Epithelial cell of esophagus (primary cell): ENCODE measurements around the gene SPRTN.

Experiments
- DNase-seq: peaks from one replicate; pipeline ENCODE4 v3.0.0; 2010; ENCODE audit warnings: low read depth
- H3K4me3 ChIP-seq: 2 replicates; pipeline ENCODE4 v1.5.1; 2011; ENCODE audit warnings: mild to moderate bottlenecking, low read length, control low read depth
- CTCF ChIP-seq: IDR thresholded peaks from 2 replicates; pipeline ENCODE4 v1.5.1; 2011; ENCODE audit warnings: low read depth, mild to moderate bottlenecking, low read length, control low read depth, inconsistent platforms; ENCODE audit not compliant: insufficient read depth; ENCODE audit errors: missing control alignments

SPRTN gene

GRCh38 chr1:231313661-231314060 is 24.4 kb upstream of the SPRTN start:
- DNase-seq: no peak
- H3K4me3 ChIP-seq: no peak overlapping the region
- no peak for TF ChIP-seq CTCF

- TF ChIP-seq CTCF: peak; percentile 41
- peak; percentile 35 for DNase-seq
These were observed 22.2 kb upstream of the SPRTN start for GRCh38 chr1:231315887-231316286.

GRCh38 chr1:231317306-231318014 is 20.6 kb upstream of the SPRTN start:
- H3K4me3 ChIP-seq: no peak overlapping the region
- TF ChIP-seq CTCF: no peak
- DNase-seq: no peak

More at GRCh38 chr1:231315887-231316286, 22.2 kb upstream of the SPRTN start:
- no peak overlapping the region for H3K4me3 ChIP-seq

GRCh38 chr1:231318015-231318355 is 20.1 kb upstream of the SPRTN start:
- no peak for TF ChIP-seq CTCF
- H3K4me3 ChIP-seq: no peak overlapping the region
- no peak for DNase-seq

- no peak for TF ChIP-seq CTCF
- H3K4me3 ChIP-seq: no peak overlapping the region
- DNase-seq: no peak
These were observed 19.5 kb upstream of the SPRTN start for GRCh38 chr1:231318568-231318967.

- no peak for DNase-seq
- TF ChIP-seq CTCF: no peak
- H3K4me3 ChIP-seq: no peak overlapping the region
These were observed 19.0 kb upstream of the SPRTN start for GRCh38 chr1:231319080-231319479.

- H3K4me3 ChIP-seq: no peak overlapping the region
- TF ChIP-seq CTCF: no peak
- DNase-seq: no peak
These were observed 15.1 kb upstream of the SPRTN start for GRCh38 chr1:231322880-231323530.
